ENCODE data around the gene AHCYL2. TPM values are rescaled to one million over a fixed set of nuclear protein-coding genes. Genes with fewer than 3 reads are reported as not detected.

Gene AHCYL2
- total RNA-seq, 1 experiment from 2014 or later: 23.2 TPM

- no peaks in the 10 kb centered on the region for H3K79me2 ChIP-seq (ENCODE audit: insufficient read depth, low read length)
- no peak overlapping the region for H3K27ac ChIP-seq (ENCODE audit: insufficient read length, low read depth, low read length)
- H3K27ac Mint-ChIP-seq: no peak overlapping the region
- H4K20me1 ChIP-seq (ENCODE audit: control insufficient read depth, insufficient read depth, insufficient read length): no peaks in the 10 kb centered on the region
- no peak overlapping the region for H3K23ac ChIP-seq (ENCODE audit: insufficient read length, low read depth, low read length)
- TF ChIP-seq CTCF (conservative IDR thresholded peaks at IDR 0.05): no peak; the same call in none of the 3 replicates
- no peak for DNase-seq
- H3K36me3 Mint-ChIP-seq (ENCODE audit: insufficient read depth in 1 of 3, low read depth in 3 of 3): no peaks in the 10 kb centered on the region
- no peak overlapping the region for H3K4ac ChIP-seq (ENCODE audit: low read depth, low read length)
- H3K4me1 Mint-ChIP-seq: no peaks in the 10 kb centered on the region
- H2BK15ac ChIP-seq (ENCODE audit: low read depth, low read length): no peak overlapping the region
- no peak overlapping the region for H3K18ac ChIP-seq (ENCODE audit: insufficient read length, low read depth, low read length)
- no peak overlapping the region for H3K56ac ChIP-seq (ENCODE audit: insufficient read length, low read depth, low read length)
- no peak overlapping the region for H4K91ac ChIP-seq (ENCODE audit: insufficient read length, low read depth, low read length)
- no peak overlapping the region for H2BK12ac ChIP-seq (ENCODE audit: insufficient read length, low read depth, low read length)
- H3K9me3 ChIP-seq (ENCODE audit: control insufficient read depth, low read depth, low read length): no peaks in the 10 kb centered on the region
- H3K27me3 Mint-ChIP-seq (ENCODE audit: low read depth): no peaks in the 10 kb centered on the region
- H2BK20ac ChIP-seq (ENCODE audit: low read depth, low read length, poor library complexity, severe bottlenecking): no peak overlapping the region
- H2BK5ac ChIP-seq (ENCODE audit: insufficient read length, low read length): no peak overlapping the region
- no peak overlapping the region for H3T11ph ChIP-seq (ENCODE audit: low read length)
- H2AK5ac ChIP-seq (ENCODE audit: insufficient read length, low read length): no peak overlapping the region
- no peak overlapping the region for H3K14ac ChIP-seq (ENCODE audit: insufficient read depth, low read length)
- H3K79me1 ChIP-seq (ENCODE audit: insufficient read depth, low read depth, low read length, poor library complexity, severe bottlenecking): no peaks in the 10 kb centered on the region
- H3K9me3 Mint-ChIP-seq: no peaks in the 10 kb centered on the region
- no peaks in the 10 kb centered on the region for H3K23me2 ChIP-seq (ENCODE audit: insufficient read length, low read depth, low read length, poor library complexity, severe bottlenecking)
- H2BK120ac ChIP-seq (ENCODE audit: low read depth, low read length, poor library complexity, severe bottlenecking): no peak overlapping the region
- no peaks in the 10 kb centered on the region for H3K4me1 ChIP-seq (ENCODE audit: insufficient read depth, low read length)
- H3K4me2 ChIP-seq (ENCODE audit: insufficient read depth, insufficient read length, low read length): no peak overlapping the region
- no peak overlapping the region for H4K5ac ChIP-seq (ENCODE audit: insufficient read length, low read depth, low read length)
- no peak overlapping the region for H2AFZ ChIP-seq (ENCODE audit: low read length)
- no peak overlapping the region for H3K4me3 Mint-ChIP-seq
- H3K9ac ChIP-seq (ENCODE audit: extremely low read depth, insufficient read length, low read length): no peak overlapping the region
- no peaks in the 10 kb centered on the region for H3K27me3 ChIP-seq (ENCODE audit: insufficient read depth, low read length)
- no CpG with 5 or more reads among the region's 3 CpGs for WGBS (ENCODE audit: extremely low coverage, insufficient read length, low lambda C conversion rate)
- no peak overlapping the region for H4K8ac ChIP-seq (replicated peaks; ENCODE audit: insufficient read length, low read depth, low read length)
Measured at GRCh38 chr7:129334473-129334872, 109.6 kb downstream of the AHCYL2 start.

Measured in H9 (cell line).